ENCODE results near the gene YAF2.
"Not testable (repeated sequence)": the region's sequence is repeated elsewhere in the genome, so short reads cannot be mapped to it uniquely, and the experiment has no call there.

The YAF2 gene

GRCh38 chr12:42252645-42253044 lies 14.6 kb upstream of the YAF2 start:
- DNase-seq, result not testable (repeated sequence)

DNA sequence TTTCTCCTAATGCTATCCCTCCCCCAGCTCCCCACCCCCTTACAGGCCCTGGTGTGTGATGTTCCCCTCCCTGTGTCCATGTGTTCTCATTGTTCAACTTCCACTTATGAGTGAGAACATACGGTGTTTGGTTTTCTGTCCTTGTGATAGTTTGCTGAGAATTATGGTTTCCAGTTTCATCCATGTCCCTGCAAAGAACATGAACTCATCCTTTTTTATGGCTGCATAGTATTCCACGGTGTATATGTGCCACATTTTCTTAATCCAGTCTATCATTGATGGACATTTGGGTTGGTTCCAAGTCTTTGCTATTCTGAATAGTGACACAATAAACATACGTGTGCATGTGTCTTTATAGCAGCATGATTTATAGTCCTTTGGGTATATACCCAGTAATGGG lies 11.0 kb upstream of the YAF2 start:
- DNase-seq, result not testable (repeated sequence)

DNA sequence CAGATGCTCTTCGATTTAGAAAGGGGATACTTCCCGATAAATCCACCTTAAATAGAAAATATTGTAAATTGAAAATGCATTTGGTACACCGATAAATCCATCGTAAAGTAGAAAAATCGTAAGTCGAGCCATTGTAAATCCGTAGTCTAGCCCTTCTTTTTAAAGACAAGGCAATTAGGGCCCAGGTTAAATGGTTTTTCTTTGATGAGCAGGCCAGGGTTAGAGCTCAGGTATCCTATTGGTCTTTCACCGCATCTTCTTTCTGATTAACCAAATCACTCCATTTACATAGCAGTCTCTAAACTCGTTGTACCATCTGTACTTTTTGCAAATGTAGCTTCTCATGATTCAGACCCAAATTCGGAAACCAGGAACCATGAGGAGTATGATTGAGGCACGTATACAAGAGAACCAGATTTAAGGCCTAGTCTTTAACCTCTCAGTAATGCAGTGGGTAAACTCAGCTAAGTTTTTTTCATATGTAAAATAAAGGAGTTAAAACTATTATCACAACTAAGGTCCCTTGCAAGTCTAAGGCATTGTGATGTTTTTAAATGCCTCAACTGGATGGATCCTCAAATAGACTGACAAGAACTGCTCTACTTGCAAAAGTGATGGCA lies 2.2 kb upstream of the YAF2 start:
- no peak for DNase-seq

- DNase-seq, result no peak
These were observed 202 bp downstream of the YAF2 start for GRCh38 chr12:42237853-42238239.

DNA sequence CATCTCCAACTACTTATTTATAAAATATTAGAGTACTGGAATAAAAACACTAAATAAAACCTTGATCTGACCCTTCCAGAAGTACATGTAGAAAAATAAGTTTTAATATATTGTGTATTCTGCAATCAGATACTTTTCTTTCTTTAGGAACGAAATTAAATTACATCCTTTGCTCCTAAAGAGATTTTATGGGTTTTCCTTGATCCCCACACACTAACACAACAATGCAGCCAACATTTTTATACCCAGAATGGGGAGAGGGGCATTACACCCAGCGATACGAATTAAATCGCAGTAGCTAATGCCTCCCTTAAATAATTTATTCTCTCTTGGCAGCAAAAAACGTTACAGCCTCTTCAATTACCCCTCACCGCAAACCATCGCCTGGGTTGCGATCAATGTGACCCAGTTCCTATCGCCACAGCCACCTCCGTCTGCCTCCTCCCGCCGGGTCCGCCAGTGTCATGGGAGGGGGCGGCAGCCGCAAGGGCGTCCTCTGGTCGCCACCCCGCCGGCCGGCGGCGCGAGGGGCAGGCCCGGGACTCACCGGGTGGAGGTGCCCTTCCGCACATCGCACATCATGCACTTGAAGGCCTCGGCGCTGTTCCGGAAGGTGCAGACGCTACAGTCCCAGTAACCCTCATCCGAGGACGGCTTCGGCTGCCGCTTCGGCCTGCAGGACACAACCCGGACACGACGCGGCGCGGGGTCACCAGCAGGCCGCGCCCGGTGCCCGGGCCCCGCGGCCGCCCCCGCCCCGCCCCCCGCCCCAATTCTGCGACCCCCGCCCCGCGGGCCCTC lies 796 bp downstream of the YAF2 start:
- DNase-seq, result no peak

DNA sequence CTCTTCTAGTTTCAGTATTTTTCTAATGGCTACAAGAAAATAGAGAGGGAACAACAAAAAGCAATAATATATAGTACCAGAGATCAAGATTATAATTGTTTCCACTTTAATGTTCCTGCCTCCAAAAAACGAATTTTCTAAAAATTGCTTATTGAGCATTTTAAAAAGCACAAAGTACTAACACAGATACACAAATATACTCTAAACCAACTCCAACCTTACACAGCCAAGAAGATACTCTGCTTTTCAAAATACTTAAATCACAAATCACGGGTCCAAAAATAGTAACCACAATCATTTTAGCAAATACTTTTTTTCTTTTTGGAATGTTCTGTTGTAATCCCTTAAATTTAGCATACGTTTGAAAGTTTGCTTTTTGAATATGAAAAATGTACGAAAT lies 2.0 kb downstream of the YAF2 start:
- no peak for DNase-seq

DNA sequence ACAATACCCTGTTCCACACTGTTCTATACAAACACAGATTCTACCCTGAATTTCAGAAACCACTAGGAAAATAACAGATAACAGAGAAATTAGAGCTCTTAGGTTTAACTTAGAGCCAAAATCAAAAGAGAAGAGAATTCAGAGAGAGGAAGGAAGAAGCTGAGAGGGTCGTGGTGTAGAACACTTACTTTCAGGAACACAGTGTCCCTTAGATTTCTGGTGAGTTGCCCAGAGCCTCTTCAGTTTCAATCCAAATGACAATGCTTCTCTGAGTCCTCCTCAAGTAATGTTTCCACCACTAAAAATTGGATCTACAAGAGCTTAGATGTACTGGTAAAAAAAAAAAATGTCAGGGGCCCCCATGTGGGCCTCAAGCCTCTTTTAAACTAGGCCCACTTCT lies 2.6 kb downstream of the YAF2 start:
- no peak for DNase-seq

- no peak for DNase-seq
These were observed 3.1 kb downstream of the YAF2 start for GRCh38 chr12:42234970-42235369.

- DNase-seq, result not testable (repeated sequence)
These were observed 10.5 kb downstream of the YAF2 start for GRCh38 chr12:42227525-42227924.

DNA sequence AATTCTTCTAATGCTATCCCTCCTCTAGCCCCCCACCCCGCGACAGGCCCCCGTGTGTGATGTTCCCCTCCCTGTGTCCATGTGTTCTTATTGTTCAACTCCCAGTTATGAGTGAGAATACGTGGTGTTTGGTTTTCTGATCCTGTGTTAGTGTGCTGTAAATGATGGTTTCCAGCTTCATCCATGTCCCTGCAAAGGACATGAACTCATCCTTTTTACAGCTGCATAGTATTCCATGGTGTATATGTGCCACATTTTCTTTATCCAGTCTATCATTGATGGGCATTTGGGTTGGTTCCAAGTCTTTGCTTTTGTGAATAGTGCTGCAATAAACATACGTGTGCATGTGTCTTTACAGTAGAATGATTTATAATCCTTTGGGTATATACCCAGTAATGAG lies 13.5 kb downstream of the YAF2 start:
- not testable (repeated sequence) for DNase-seq

GRCh38 chr12:42222724-42223123 lies 15.3 kb downstream of the YAF2 start:
- DNase-seq, result no peak

DNA sequence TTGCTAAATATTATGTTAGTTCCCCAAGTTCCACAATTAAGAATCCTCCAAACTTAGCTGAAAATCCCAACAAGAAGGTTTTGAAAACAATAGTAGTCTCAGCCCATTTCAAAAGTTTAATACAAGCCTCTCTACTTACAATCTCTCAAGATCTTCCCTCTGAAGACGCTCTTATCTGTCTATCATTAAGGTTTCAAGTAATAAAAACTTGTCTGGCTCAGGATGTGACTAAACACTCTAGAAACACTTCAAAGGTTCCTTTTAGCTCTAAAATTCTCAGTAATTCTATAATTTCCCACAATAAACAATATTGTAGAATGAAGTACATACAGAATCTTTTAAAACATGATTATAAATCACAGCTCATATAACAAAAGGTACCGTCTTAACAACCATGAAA lies 16.3 kb downstream of the YAF2 start:
- DNase-seq, result no peak

GRCh38 chr12:42217656-42218055 lies 20.4 kb downstream of the YAF2 start:
- DNase-seq, result no peak

DNA sequence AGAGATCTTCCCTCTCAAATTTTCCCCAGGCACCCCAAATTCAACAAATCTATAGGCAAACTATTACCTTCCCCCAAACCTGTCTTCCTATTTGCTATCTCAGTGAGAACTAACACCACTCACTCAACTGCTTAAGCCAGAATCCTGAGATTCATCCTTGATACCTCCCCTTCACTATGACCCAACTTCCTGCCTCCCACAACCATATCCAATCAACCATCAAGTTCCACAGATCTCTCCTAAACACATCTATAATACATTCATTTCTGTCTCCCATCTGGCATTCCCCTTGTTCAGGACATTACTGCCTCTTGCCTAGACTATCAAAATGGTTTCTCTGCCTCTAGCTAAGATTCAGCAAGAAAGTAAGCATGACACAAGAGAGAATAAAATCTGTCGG lies 21.3 kb downstream of the YAF2 start:
- DNase-seq, result no peak

- DNase-seq, result not testable (repeated sequence)
These were observed 22.3 kb downstream of the YAF2 start for GRCh38 chr12:42215759-42216158.

- DNase-seq, result no peak
These were observed 24.1 kb downstream of the YAF2 start for GRCh38 chr12:42213954-42214426.

DNA sequence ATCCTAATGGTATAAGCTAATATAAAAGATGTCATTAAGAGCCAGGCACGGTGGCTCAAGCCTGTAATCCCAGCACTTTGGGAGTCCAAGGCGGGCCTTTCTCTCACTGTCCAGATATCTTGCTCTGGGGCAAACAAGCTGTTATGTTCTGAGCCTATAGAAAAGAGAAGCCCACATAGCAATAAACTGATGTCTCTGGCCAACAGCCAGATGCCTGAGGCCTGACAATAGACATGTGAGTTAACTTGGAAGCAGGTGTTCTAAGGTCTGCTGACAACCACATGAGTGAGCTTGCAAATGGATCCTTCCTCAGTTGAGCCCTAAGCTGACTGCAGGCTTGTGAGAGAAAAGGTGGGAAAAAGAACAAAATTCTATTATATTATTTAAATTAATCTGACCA lies 25.0 kb downstream of the YAF2 start:
- no peak for DNase-seq

- no peak for DNase-seq
These were observed 29.5 kb downstream of the YAF2 start for GRCh38 chr12:42208574-42208973.

- DNase-seq, result no peak
These were observed 33.2 kb downstream of the YAF2 start for GRCh38 chr12:42204819-42205218.

- DNase-seq, result no peak
These were observed 33.7 kb downstream of the YAF2 start for GRCh38 chr12:42204362-42204761.

- no peak for DNase-seq
These were observed 37.0 kb downstream of the YAF2 start for GRCh38 chr12:42201063-42201462.

GRCh38 chr12:42199007-42199406 lies 39.0 kb downstream of the YAF2 start:
- no peak for DNase-seq

- no peak for DNase-seq
These were observed 41.1 kb downstream of the YAF2 start for GRCh38 chr12:42196723-42197603.

GRCh38 chr12:42192686-42193085 lies 45.4 kb downstream of the YAF2 start:
- DNase-seq, result no peak
